Measurements from ENCODE around the gene DCXR. TPM values are rescaled to one million over a fixed set of nuclear protein-coding genes. Genes with fewer than 3 reads are reported as not detected.

Gene DCXR
- total and polyA plus RNA-seq, 2 donors (not counting 1 experiment from before 2014, with no cell fraction given), result 63.9 to 143 TPM

- Histone ChIP-seq H3K4me1 (ENCODE audit: control insufficient read depth in 2 of 2, insufficient read depth in 2 of 2, low read length in 2 of 2) (no peaks in the 10 kb centered on the region), H3K9ac (ENCODE audit: low read length) (no peak overlapping the region), H3K36me3 (replicated peaks in 1 of 2; ENCODE audit: control extremely low read depth in 1 of 2, control insufficient read depth in 1 of 2, extremely low read depth in 1 of 2, insufficient read depth in 2 of 2, low read length in 1 of 2) (peaks cover 0 to 2% of the 10 kb centered on the region in 2 experiments), H4K20me1 (ENCODE audit: control insufficient read depth, insufficient read depth, low read length, poor library complexity, severe bottlenecking) (peaks cover 7% of the 10 kb centered on the region), H2AFZ (ENCODE audit: insufficient read depth, low read depth, low read length, poor library complexity, severe bottlenecking) (no peak overlapping the region), H3K27me3 (replicated peaks in 1 of 4; ENCODE audit: control extremely low read depth in 1 of 4, control insufficient read depth in 3 of 4, insufficient read depth in 4 of 4, low read length in 3 of 4) (no peaks in the 10 kb centered on the region), H3K4me2 (replicated peaks; ENCODE audit: low read depth, low read length, poor library complexity, severe bottlenecking) (no peak overlapping the region), H3K4me3 (ENCODE audit: control extremely low read depth in 1 of 5, extremely low read depth in 1 of 5, insufficient read depth in 1 of 5, low read depth in 2 of 5, low read length in 4 of 5) (no peak overlapping the region), H3K9me3 (ENCODE audit: control extremely low read depth in 1 of 3, control insufficient read depth in 2 of 3, insufficient read depth in 1 of 3, low read length in 2 of 3) (no peaks in the 10 kb centered on the region), H3K79me2 (ENCODE audit: control insufficient read depth, insufficient read depth, low read length) (peaks cover under 1% of the 10 kb centered on the region), H3K27ac (ENCODE audit: low read length in 2 of 2) (no peak overlapping the region)
- ChIA-PET CTCF (interaction anchor here (0.6 kb wide), 1 partner anchor 43 kb away, joined by 3 read pairs; no protein-coding TSS in a partner anchor), POLR2A (no interaction called here)
- Mint-ChIP-seq H3K27ac (no peak overlapping the region), H3K9me3 (ENCODE audit: insufficient read depth) (no peaks in the 10 kb centered on the region), H3K27me3 (no peaks in the 10 kb centered on the region), H3K4me3 (no peak overlapping the region), H3K4me1 (peaks cover 1% of the 10 kb centered on the region)
- TF ChIP-seq EZH2 (IDR thresholded peaks at IDR 0.05; ENCODE audit: borderline replicate concordance, insufficient read depth, low read depth, low read length, poor library complexity, severe bottlenecking) (no peak), CTCF (IDR thresholded peaks at IDR 0.05) (no peak)
- ATAC-seq (ENCODE audit: low read depth), result no peak
- WGBS (ENCODE audit: insufficient coverage), result 88% methylated on average over 3 of the region's 7 CpGs
- DNase-seq, result no peak
- intact Hi-C loops (cut with micrococcal nuclease), result no loop called here
These were observed 39.3 kb downstream of the DCXR start for GRCh38 chr17:81998212-81998611.

GRCh38 chr17:81996757-81997441 lies 40.6 kb downstream of the DCXR start:
- Histone ChIP-seq H3K4me3 (ENCODE audit: control extremely low read depth in 1 of 5, extremely low read depth in 1 of 5, insufficient read depth in 1 of 5, low read depth in 2 of 5, low read length in 4 of 5) (no peak overlapping the region), H3K79me2 (ENCODE audit: control insufficient read depth, insufficient read depth, low read length) (peaks cover 6% of the 10 kb centered on the region), H3K36me3 (replicated peaks in 1 of 2; ENCODE audit: control extremely low read depth in 1 of 2, control insufficient read depth in 1 of 2, extremely low read depth in 1 of 2, insufficient read depth in 2 of 2, low read length in 1 of 2) (peaks cover 0 to 2% of the 10 kb centered on the region in 2 experiments), H3K4me2 (replicated peaks; ENCODE audit: low read depth, low read length, poor library complexity, severe bottlenecking) (no peak overlapping the region), H3K9me3 (ENCODE audit: control extremely low read depth in 1 of 3, control insufficient read depth in 2 of 3, insufficient read depth in 1 of 3, low read length in 2 of 3) (no peaks in the 10 kb centered on the region), H2AFZ (ENCODE audit: insufficient read depth, low read depth, low read length, poor library complexity, severe bottlenecking) (no peak overlapping the region), H3K27me3 (replicated peaks in 1 of 4; ENCODE audit: control extremely low read depth in 1 of 4, control insufficient read depth in 3 of 4, insufficient read depth in 4 of 4, low read length in 3 of 4) (no peaks in the 10 kb centered on the region), H3K4me1 (ENCODE audit: control insufficient read depth in 2 of 2, insufficient read depth in 2 of 2, low read length in 2 of 2) (no peaks in the 10 kb centered on the region), H3K27ac (ENCODE audit: low read length in 2 of 2) (no peak overlapping the region), H3K9ac (ENCODE audit: low read length) (no peak overlapping the region), H4K20me1 (ENCODE audit: control insufficient read depth, insufficient read depth, low read length, poor library complexity, severe bottlenecking) (peaks cover 18% of the 10 kb centered on the region)
- Mint-ChIP-seq H3K9me3 (ENCODE audit: insufficient read depth) (no peaks in the 10 kb centered on the region), H3K27me3 (no peaks in the 10 kb centered on the region), H3K27ac (no peak overlapping the region), H3K4me3 (no peak overlapping the region), H3K4me1 (peaks cover 1% of the 10 kb centered on the region)
- WGBS (ENCODE audit: insufficient coverage), result 93% methylated on average over 14 of the region's 30 CpGs
- TF ChIP-seq EZH2 (IDR thresholded peaks at IDR 0.05; ENCODE audit: borderline replicate concordance, insufficient read depth, low read depth, low read length, poor library complexity, severe bottlenecking) (no peak), CTCF (IDR thresholded peaks at IDR 0.05) (no peak)
- DNase-seq (no peak), ATAC-seq (ENCODE audit: low read depth) (no peak)
- POLR2A ChIA-PET, result no interaction called here
- intact Hi-C loops (cut with micrococcal nuclease), result no loop called here
- CTCF ChIA-PET, result interaction anchor here (0.6 to 0.8 kb wide), 2 partner anchors 24 to 37 kb away, joined by 3 read pairs; no protein-coding TSS in a partner anchor

Measured in B cell (primary cell).